ENCODE measurements around the gene PDK2.
A peak's percentile ranks its signal among the peaks of the same experiment; 100 is the strongest.

PDK2 gene

DNA sequence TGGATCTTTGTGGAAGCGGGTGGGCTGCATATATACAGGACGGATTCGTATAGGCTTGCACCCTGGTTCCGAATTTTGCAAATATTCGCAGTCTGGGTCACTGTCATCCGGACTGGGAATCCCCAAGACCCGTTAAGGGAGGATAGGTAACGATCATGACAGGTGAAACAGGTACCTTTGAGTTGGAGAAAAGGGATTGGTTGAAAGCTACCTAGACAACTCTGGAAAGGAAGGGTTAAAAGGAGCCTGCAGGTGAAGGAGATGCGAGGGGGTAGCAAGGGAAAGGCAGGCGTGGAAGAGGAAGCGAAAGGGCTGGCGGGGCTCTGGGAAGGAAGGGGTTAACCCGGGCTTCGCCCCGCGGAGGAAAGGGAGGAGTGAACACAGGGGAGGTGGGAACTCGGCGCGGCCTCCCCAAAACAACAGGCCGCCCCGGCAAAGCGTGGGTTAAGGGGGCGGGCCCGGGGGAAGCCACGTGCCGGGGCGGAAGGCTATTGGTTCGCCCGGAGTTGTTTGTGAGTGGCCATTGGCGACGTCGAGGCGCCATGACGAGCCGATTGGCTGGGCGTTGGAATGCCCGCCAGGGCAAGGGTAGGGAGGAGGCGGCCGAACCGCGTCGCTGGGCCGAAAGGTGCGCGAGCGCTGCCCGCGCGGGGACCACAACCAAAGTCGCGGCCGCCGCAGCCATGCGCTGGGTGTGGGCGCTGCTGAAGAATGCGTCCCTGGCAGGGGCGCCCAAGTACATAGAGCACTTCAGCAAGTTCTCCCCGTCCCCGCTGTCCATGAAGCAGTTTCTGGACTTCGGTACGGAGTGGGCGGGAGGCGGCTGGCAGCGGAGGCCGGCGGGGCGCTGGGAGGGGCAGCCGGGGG is at the start of gene PDK2:
PDK2 (plus strand) TSS at position 599 of the 867 bp plus-strand sequence; CDS start at position 684, 85 bp downstream.
- peak; percentile 94 for DNase-seq (ENCODE audit: low read depth in 1 of 2, low spot score in 1 of 2)

DNA sequence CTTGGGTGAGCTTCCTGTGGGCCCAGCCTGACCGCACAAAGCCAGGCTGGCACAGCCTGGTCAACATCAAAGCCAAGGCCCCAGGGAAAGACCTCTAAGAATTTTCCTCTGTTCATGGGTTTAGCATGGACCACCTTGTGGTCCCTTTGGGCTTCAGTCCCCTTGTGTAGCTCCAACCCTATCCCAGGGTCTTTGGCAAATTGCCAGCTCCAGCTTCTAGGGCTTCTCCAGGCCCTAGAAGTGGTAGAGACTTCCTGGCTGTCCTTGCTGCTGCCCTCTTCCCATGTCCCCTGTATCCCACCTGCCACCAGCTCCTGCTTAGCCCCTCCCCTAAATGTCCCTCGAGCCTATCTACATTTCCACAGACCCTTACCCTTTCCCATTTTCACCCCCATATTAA is 49.0 kb upstream of the PDK2 start:
- DNase-seq (ENCODE audit: low read depth in 1 of 2, low spot score in 1 of 2) = no peak

DNA sequence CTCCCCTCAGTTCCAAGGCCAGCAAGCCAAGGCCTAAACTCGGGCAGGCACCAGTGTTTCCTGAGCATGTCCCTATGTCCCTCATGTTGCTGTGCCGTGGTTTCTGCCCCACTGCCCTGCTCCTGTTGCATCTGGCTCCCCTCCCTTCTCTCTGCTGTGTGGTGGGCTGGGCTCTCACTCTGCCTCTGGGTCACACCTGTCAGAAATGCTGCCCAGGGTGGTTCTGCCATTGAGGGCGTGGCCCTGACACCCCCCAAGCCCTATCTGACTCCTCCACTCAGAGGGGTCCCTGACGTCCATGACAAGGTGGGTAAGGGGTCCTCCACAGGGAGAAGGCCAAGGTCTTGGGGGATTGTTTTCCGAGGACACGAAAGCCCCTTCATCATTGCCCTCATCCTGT is 48.5 kb upstream of the PDK2 start:
- DNase-seq (ENCODE audit: low read depth in 1 of 2, low spot score in 1 of 2) = no peak

DNA sequence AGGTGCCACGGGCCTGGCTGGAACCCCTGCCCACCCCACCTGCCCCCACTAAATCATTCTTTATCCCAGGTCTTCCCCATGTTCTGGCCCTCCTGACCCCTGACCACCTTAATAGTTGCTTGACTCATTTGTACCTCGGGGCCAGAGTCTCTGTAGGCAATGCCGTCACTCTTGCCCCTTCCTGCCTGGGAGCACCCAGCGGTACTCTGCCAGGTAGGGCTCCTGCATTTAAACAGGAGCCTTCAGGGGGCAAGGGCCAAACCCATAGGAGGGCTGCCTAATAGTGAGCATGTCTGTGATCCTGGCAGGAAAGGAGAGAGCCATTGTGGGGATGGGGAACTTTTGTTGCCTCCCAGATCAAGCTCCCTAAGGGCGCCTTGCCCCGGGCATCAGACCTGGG is 48.1 kb upstream of the PDK2 start:
- no peak for DNase-seq (ENCODE audit: low read depth in 1 of 2, low spot score in 1 of 2)

DNA sequence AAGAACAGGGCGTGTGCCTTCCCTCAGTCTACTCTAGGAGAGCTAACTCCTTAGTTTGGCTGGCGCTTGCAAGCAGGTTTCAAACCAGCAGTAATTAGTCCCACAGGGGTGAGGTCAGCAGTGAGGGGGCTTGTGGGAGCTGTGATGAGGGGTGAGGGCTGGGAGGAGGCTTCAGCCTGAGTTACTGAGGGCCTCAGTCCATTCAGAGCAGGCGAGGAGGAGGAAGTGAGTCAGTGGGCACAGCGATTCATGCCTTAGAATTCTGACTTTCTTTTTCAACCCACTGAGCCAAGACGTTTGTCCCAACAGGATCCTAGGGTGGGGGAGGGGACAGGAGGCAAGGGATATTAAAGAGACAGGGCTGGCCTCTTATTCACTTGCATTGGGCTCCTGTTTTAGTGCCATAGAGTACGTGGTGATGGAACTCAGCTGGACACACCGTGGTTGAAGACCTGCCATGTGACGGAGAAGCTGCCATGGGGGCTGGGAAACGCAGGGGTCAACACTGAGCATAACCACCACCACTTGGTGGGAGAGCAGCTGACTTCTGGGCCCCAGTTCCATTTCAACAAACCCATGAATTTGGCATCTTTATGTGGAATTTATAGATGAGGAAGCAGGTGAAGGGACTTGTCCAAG is 47.5 kb upstream of the PDK2 start:
- DNase-seq (ENCODE audit: low read depth in 1 of 2, low spot score in 1 of 2) = no peak

DNA sequence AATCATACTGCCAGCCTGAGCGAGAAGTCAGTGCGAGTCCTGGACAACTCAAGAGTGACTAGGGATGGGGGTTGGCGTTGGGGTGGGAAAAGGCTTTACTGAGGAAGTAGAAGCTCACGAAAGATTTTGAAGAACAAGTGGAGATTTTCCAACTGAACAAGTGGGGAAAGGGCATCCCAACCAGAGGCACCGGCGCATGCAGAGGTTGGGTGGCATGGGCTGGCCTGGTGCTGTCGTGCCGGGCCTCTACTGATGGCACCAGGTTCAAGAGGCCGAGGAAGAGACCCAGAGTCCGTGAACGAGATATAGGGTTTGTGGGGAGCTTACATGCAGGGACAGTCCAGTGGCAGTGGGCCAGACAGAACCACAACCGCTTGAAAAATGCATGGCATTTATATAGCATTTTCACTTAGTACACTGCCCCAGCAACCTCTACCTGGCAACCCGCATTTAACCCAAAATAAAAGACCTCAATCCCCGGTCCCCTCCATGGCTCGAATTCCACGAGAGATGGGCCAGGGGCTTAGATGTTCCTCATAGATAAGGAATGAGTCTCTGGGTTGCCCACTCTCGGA is 46.9 kb upstream of the PDK2 start:
- no peak for DNase-seq (ENCODE audit: low read depth in 1 of 2, low spot score in 1 of 2)

DNA sequence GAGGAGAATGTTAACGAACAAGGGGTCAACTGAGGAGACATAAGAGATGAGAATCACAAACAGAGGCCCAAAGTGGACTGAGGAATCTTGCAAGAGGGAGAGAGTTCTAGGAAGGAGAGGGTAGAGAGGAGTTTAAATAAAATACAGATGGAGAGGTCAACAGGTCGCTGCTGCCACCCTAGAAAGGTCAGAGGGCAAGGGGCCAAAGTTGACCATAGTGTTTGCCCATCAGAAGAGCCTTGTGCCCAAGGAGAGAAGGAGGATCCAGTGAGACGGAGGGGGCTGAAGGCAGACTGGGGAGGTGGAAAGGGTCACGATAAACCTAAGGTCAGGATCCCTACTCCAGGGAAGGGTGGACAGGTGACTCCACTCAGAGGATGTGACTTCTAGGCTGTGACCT is 46.2 kb upstream of the PDK2 start:
- DNase-seq (ENCODE audit: low read depth in 1 of 2, low spot score in 1 of 2) = no peak

DNA sequence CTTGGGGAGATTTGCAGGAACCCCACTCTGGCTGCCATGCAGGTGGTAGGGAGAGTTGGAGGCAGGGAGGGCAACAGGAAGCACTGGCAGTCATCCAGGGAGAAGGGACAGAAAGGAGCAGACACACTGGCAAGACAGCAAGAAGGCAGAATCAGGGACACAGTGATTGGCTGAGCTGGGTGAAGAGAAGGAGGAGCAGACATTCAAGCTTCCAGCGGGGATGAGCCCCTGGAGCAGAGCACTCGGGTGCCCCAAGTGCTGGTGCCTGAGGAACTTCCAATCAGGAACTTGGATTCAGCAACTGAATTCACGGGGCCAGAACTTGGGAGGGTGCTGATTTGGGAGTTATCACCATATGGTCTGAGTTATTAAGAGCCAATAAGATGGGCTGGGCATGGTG is 45.5 kb upstream of the PDK2 start:
- no peak for DNase-seq (ENCODE audit: low read depth in 1 of 2, low spot score in 1 of 2)

DNA sequence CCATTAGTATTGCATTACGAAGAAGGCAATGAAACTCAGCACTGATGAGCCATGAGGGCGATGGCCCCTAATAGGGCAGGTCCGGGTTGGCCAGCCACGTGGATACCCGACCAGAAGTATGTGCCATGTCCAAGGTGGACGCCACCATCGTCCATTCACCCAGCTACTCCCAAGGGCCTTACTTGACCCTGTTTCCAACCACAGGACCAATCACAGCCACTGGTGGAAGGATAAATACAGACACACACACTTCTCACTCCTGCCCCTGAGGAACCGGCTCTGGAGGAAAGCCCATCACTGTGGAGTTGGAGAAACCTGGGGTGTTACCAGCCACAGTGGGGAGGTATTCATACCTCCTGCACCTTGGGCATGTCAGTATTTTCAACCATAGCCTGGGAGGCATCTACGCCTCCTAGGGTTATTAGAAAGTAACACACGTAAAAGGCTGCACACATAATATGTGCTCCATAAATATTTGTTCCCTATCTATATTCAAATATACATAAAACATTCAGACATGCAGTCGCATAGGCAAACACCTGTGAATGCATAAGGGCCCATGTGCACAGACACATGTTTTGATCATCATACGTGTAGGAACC is 44.6 kb upstream of the PDK2 start:
- DNase-seq (ENCODE audit: low read depth in 1 of 2, low spot score in 1 of 2) = no peak

DNA sequence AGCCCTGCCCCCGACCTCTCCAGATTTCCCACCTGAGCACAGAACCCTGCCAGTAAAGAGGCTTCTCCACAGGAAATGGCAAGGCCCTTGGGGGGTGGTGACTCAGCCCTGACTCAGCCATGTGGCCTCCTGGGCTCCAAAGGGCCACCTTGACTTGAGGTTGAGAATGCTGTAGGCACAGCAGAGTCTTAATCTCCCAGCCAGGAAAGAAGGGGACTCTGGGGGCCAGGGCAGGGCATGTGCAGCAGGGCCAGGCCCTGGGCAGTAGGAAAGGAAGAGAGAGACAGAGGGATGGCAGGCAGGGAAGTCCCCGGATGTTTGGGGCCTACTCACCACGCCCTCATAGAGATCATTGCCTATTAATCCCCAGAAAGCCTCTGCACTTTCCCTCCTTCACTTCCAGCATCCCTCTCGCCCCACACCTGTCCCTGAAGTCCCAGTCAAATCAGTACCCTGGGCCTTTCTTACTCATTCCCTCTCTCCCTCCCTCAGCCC is 44.0 kb upstream of the PDK2 start:
- peak; percentile 15 to 37 for DNase-seq (ENCODE audit: low read depth in 1 of 2, low spot score in 1 of 2)

DNA sequence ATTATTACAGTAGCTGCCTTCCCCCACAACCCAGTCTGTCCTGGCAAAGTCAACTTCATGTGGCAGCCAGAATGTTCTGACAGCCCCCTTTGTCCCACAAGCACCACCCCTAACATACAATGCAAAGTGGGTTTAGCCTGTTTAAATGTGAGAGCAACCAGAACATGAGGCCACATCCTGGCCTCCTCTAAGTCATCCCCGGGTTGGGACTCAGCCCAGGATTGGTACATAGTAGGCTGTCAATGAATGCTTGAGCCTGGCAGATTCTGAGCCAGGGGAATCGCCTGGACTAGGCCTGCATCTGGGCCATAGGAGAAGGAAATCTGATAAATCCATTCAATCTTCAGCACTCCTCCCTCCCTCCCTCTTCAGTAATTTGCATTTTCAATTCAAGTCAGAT is 43.5 kb upstream of the PDK2 start:
- DNase-seq (ENCODE audit: low read depth in 1 of 2, low spot score in 1 of 2) = no peak

DNA sequence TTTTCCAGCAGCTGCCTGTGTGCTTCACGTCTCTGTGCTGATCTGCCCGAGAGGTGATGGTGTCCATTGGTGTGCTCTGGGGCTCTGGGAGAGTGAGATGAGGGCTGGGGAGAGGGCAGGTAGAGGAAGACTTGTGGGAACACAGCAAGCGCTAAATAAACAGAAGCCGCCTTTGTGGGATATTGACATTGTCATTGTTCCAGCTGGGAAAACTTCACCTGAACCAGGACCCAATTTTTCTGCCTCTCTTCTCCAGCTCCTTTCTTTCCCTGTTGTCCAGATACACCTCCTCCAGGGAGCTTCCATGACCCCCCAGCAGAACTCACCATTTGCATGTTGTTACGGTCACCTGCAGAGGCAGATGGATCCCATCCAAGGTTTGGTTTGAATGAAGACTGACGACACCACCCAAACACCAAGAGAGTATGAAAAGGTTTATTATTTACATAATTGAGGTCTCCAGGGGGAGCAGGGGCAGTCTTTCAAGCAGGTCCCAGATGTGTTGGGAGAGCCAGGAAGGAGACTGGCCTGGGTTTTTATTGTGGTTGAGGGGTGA is 42.8 kb upstream of the PDK2 start:
- no peak for DNase-seq (ENCODE audit: low read depth in 1 of 2, low spot score in 1 of 2)

DNA sequence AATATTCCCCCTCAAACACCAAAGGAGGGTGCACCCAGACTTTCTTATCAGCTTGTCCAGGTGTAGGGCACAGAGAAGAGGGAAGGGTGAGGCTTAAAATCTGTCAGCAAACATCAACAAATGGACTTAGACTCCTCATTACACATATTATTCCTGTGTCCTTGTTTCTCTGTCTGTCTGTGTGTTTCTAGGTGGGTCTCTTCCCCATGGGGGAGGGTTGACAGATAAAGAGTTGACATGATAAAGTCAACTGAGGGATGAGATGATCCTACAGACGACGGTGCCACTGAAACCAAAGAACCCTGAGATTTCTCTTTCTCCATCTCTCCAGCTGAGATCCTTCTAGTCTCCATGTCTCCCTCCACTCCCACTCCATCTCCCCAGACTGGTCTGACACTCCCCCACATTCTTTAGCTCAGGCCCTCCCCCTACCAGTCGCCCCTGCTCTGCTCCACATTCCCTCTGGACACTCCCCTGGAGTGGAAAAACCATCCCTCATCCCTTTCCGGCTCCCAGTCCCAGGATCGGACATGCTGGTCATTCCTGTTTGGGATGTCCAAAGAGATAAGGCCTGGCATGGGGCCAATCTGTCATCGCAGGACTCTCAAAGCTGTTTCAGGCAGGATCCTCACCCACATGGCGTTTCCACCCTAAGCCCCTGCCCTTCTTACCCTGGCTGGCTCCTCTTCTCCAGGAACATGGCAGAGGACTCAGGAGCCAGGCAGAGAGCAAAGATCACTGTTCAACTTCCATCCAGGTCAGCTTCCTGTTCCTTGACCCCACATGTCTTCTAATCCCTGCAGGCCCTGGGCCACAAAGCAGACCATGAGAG is 42.1 kb upstream of the PDK2 start:
- no peak for DNase-seq (ENCODE audit: low read depth in 1 of 2, low spot score in 1 of 2)

DNA sequence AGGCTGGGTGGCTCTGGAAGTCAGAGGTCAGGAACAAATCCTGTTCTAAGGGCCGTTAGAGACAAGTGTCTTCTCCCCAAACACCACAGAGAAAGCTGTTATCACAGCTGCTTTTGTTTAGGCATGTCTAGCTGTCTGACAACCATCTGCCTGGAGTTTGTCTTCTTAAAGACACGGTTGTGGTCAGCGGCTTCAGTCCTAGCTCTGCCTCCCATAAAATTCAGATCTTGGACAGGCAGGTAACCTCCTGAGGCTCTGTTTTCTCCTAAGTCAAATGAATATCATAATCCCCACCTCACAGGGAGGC is 41.5 kb upstream of the PDK2 start:
- DNase-seq (ENCODE audit: low read depth in 1 of 2, low spot score in 1 of 2) = no peak

DNA sequence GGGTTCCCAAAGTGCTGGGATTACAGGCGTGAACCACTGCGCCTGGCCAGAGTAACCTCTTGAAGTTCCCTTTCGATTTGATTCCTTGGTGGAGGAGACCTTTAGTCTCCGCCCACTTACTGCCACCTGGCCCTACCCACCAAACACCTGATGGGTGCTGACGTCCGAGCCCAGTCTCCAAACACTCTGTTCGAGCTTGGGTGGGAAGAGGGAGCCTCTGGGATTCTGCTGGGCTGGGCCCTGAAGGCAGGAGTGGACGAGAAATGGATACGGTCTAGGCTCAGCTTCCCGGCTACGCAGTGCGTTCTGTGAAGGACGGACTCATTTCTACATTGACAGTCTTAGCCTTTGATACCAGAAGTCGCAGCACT is 40.1 kb upstream of the PDK2 start:
- no peak for DNase-seq (ENCODE audit: low read depth in 1 of 2, low spot score in 1 of 2)

DNA sequence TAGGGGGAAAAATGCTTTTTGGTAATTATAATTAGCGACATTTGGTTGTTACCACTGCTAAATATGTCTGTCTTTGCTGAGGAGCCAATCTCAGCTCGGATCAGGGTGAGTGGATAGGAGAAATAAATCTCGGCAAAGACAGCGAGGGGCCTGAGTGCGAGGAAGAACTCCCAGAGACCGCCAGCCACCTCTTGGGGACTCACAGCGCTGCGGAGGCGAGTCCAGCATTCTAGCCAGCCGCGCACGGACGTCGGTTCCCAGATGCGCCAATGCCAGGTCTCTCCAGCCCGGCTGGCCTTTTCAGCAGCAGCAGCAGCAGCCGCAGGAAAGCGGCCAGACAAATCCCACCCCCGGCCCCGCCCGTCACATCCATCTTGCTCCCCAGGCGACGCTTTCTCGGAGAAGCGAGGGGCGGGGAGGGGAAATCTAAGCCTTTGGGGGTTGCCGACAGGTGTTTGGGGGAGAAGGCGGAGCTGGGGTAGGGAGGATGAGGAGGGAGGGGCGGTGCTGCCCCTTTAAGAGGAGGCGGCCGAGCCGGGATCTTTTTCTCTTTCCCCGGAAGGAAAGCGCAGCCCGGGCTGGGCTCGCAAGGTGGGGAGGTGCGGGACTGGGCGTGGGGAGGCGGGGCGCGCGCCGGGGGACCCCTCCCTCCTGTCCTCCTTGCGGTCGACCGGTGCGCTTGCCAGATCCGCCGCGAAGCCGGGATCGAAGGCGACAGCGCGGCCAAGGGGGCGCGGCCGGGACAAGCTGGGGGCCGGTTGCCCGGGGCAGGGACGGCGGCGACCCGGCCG is 39.5 kb upstream of the PDK2 start, which contains the start of gene ITGA3:
ITGA3 (plus strand) TSS at position 685 of the 791 bp plus-strand sequence. CDS start 330 bp downstream, outside the sequence.
- DNase-seq (ENCODE audit: low read depth in 1 of 2, low spot score in 1 of 2) = peak; percentile 39 to 51

DNA sequence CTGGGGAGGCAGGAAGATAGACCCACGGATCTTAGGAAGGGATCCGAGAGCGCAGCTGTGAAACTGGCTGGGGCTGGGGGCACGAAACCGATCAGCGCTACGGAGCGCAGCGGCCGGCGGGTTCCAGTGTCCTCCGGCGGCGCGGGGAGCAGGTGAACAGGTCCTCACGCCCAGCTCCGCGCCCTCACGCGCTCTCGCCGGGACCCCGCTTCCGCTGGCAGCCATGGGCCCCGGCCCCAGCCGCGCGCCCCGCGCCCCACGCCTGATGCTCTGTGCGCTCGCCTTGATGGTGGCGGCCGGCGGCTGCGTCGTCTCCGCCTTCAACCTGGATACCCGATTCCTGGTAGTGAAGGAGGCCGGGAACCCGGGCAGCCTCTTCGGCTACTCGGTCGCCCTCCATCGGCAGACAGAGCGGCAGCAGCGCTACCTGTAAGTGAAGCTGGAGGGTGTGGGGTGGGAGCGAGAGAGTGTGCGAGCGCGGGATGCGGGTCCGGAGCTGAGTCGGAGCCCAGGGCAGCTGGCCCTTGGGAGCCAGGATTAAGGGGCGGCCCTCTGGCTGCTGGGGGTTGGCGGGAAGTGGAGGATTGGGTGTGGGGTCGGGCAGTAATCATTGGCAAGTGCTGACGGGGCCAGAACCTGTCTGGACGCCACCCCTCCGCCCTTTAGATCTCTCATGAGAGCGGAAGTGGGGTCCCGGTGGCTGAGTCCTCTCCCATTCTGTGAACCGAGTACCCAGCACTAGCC is 38.8 kb upstream of the PDK2 start:
- DNase-seq (ENCODE audit: low read depth in 1 of 2, low spot score in 1 of 2) = peak; percentile 46 to 54

DNA sequence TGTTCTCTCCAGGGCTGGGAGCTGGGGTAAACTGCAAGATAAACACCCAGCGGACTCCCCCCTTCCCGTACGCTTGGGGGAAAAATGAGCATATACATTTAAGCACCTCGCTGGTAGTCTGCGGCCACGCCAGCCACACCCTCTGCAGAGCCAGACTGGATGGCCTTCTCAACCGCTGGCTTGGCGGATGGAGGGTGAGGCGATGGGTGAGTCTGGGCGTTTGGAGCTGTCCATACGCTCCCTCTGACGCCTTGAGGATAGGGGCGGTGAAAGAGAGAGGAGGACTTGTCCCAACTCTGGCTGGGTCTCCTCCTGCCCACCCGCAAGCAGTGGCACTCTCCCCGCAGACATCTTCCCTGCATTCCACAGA is 38.2 kb upstream of the PDK2 start:
- DNase-seq (ENCODE audit: low read depth in 1 of 2, low spot score in 1 of 2) = no peak

DNA sequence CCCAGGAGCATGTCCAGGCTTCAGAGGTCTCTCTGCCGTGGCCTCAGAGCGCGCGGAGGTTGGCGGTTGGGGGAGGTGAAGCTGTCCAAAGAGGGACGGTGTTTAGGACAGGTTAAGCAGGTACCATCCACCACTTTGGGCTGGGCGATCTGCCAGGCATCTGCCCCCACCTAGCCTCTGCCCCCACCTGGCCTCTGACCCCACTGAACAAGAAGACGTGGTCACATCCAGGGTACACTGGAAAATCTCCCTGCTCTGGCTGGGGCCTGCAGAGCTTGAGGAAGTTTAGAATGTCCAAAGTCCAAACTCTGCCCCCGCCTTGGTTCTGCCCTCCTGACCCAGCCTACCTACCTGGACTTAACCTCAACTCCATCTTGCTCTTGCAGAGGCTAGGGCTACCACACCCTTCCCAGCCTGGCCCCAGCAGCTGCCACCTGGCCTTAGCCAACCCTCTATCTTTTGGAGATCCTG is 37.6 kb upstream of the PDK2 start:
- no peak for DNase-seq (ENCODE audit: low read depth in 1 of 2, low spot score in 1 of 2)

Data from stimulated activated CD4-positive, alpha-beta T cell treated with anti-CD3 and anti-CD28 coated beads, Interleukin-15, amount 100 ng/mL, for 1 hour (primary cell).